Lower leg skin (tissue), 4 donors: ENCODE measurements around the gene ADAMTSL1. TPM values are rescaled to one million over a fixed set of nuclear protein-coding genes. Genes with fewer than 3 reads are reported as not detected.

Source experiments
- DNase-seq, 2 donors: peaks; one replicate each; pipeline ENCODE4 v3.0.0-alpha.2; 2019; ENCODE audit warnings: low spot score in 2 of 2
- H3K4me3 ChIP-seq: fragments of 200-600 bp; sonication (generic); 2 replicates; pipeline ENCODE4 v1.5.1; 2017; ENCODE audit warnings: mild to moderate bottlenecking, low read depth; ENCODE audit not compliant: poor library complexity, severe bottlenecking
- CTCF ChIP-seq, 3 donors: fragments of 450-650 bp; IDR thresholded peaks; one replicate each; pipeline ENCODE4 v1.5.1; 2016; ENCODE audit warnings: antibody characterized with exemption in 3 of 3, mild to moderate bottlenecking in 3 of 3, moderate library complexity in 2 of 3
- POLR2A ChIP-seq, 2 donors: fragments of 450-650 bp; IDR thresholded peaks; one replicate each; pipeline ENCODE4 v1.6.1; 2016 to 2017; ENCODE audit warnings: antibody characterized with exemption in 2 of 2, mild to moderate bottlenecking in 1 of 2, moderate library complexity in 1 of 2
- WGBS, 2 donors: methylation state at CpG; one replicate each; pipeline ENCODE4 v1.1.5; 2018; 5-methylcytosine and 5-hydroxymethylcytosine counted together
- intact Hi-C: fragments of 100-400 bp; cut with DNase I; formaldehyde crosslinking; loops from one replicate; pipeline ENCODE4 v1.15.0; 2023; ENCODE audit warnings: low total_unique reads
- total RNA-seq, 4 donors: library from RNA; depleted of rRNA; stranded (reverse); fragments of >200 nt; gene quantifications; one replicate each; pipeline ENCODE4 v1.1.0, GENCODE V29; 2016

ADAMTSL1 gene
- total RNA-seq, 4 donors from 2014 or later = 1.2 to 3.6 (median 1.9) TPM

DNA sequence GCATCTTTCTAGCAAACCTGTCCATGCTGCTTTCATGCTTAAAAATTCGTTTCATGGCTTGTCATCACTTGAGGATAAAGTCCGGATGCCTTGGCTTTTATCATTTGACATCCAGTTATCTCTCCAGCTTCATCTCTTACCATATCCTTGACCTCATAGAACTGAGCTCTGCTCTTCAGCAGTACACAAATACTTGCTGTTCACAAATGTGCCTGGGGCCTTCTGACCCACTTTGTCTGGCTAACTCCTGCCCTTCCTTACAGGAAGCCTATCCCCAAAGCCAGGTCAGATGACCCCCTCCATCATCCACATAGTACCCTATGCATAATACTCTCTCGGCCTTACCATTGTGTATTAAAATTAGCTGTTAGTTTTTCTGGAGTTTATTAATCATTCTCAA, 310.0 kb downstream of the ADAMTSL1 start:
- 70 to 76% methylated on average over 3 of the region's 3 CpGs for WGBS, 2 donors
- intact Hi-C loops = no loop called here
- DNase-seq = no peak
- no peak for TF ChIP-seq POLR2A (IDR thresholded peaks at IDR 0.05)
- no peak for TF ChIP-seq CTCF (IDR thresholded peaks at IDR 0.05)
- no peak overlapping the region for H3K4me3 ChIP-seq

- no peak overlapping the region for H3K4me3 ChIP-seq
- 77 to 78% methylated on average over 2 of the region's 2 CpGs for WGBS, 2 donors
- no peak for DNase-seq
- intact Hi-C loops = no loop called here
- TF ChIP-seq POLR2A (IDR thresholded peaks at IDR 0.05) (no peak), CTCF (IDR thresholded peaks at IDR 0.05) (no peak)
Observed at GRCh38 chr9:18785604-18786003, 311.7 kb downstream of the ADAMTSL1 start.

DNA sequence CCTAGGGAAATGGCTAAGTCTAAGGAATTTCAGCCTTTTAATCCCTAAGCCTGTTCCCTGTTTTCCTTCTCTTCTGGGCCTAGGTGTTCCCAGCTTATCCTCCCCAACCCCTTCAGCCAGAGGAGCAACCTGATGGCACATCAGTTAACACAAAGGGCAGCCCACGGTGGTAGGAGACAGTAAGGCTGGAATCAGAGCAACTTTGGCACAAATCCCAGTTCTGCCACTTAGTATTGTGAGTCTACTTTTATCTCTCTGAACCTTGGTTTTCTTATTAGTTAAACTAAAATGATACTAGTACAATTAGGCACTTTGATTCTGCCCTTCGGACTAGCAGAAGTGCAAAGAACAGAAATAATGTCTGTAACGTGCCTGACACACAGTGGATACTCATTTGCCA, 312.2 kb downstream of the ADAMTSL1 start:
- H3K4me3 ChIP-seq = no peak overlapping the region
- DNase-seq = no peak
- 65 to 82% methylated on average over 3 of the region's 3 CpGs for WGBS, 2 donors
- TF ChIP-seq POLR2A (IDR thresholded peaks at IDR 0.05) (no peak), CTCF (IDR thresholded peaks at IDR 0.05) (no peak)
- intact Hi-C loops = no loop called here

GRCh38 chr9:18786911-18787650, 313.1 kb downstream of the ADAMTSL1 start:
- no peak for TF ChIP-seq CTCF (IDR thresholded peaks at IDR 0.05)
- no peak for TF ChIP-seq POLR2A (IDR thresholded peaks at IDR 0.05)
- 35 to 40% methylated on average over 2 of the region's 2 CpGs for WGBS, 2 donors
- DNase-seq = no peak

DNA sequence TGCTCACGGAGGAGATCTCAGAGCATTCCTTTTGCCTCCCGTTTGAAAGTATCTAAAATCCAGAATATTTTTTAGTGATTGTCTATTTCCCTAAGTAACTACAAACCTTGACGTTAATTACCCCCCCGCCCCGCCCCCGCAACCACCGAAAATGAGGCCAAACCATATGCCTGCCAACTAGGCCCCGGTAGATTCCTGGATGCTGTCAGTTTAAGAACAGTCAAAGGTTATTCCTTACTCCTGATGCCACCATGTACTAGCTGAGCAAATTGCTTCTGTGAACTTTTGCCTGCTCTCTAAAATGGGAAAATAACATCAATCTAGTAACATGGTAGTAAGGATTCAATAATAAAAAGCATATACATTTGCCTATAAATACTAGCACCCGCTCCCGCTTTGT, 314.3 kb downstream of the ADAMTSL1 start:
- TF ChIP-seq CTCF (IDR thresholded peaks at IDR 0.05) (no peak), POLR2A (IDR thresholded peaks at IDR 0.05) (no peak)
- H3K4me3 ChIP-seq = no peak overlapping the region
- DNase-seq = no peak
- WGBS, 2 donors = 80 to 83% methylated on average over 10 of the region's 10 CpGs
- intact Hi-C loops = no loop called here

More at GRCh38 chr9:18786911-18787650, 313.1 kb downstream of the ADAMTSL1 start:
- intact Hi-C loops = no loop called here
- no peak overlapping the region for H3K4me3 ChIP-seq

DNA sequence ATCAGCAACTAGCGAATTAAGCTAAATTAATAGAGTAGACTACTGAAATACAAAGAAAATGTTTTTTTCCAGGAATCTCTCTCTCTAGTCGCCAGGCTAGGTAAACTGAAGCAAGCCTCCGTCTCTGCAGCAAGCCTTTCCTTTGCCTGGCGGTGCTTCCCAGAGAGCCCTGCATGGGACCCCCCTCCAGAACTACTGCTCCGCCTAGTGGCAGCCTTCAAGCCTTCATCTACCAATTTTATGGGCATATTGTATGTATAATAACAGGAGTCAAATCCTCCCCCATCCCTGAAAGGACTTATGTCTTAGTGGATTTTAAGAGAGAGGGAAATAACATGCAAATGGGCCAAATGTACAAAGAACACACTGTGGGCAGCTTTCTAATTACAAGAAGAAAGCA, 317.1 kb downstream of the ADAMTSL1 start:
- no peak overlapping the region for H3K4me3 ChIP-seq
- 94 to 95% methylated on average over 5 of the region's 5 CpGs for WGBS, 2 donors
- no peak for TF ChIP-seq CTCF (IDR thresholded peaks at IDR 0.05)
- no peak for TF ChIP-seq POLR2A (IDR thresholded peaks at IDR 0.05)
- no peak for DNase-seq
- intact Hi-C loops = no loop called here
